SK-N-SH (cell line): ENCODE results near the gene IL21R.

Experiments used
- CTCF ChIP-seq: fragments of 200-600 bp; sonication (generic); IDR thresholded peaks from 2 replicates; pipeline ENCODE4 v1.6.1; 2017; ENCODE audit warnings: antibody characterized with exemption, mild to moderate bottlenecking, moderate library complexity
- EP300 ChIP-seq, 2 experiments: IDR thresholded peaks; 2 replicates each; pipeline versions ENCODE4 v1.4.0 to v1.6.1; 2012; ENCODE audit warnings: borderline replicate concordance in 1 of 2, low read depth in 1 of 2, low read length in 1 of 2
- GABPA ChIP-seq: IDR thresholded peaks from 2 replicates; pipeline ENCODE4 v1.4.0; 2012; ENCODE audit warnings: low read depth, mild to moderate bottlenecking
- POLR2AphosphoS5 ChIP-seq: IDR thresholded peaks from 2 replicates; pipeline ENCODE4 v1.6.1; 2012; ENCODE audit warnings: low read depth, low read length
- SIN3A ChIP-seq: IDR thresholded peaks from 2 replicates; pipeline ENCODE4 v1.6.1; 2012; ENCODE audit warnings: low read depth, mild to moderate bottlenecking, low read length, moderate library complexity, borderline replicate concordance
- TAF1 ChIP-seq: IDR thresholded peaks from 2 replicates; pipeline ENCODE4 v1.6.1; 2012; ENCODE audit warnings: low read depth, mild to moderate bottlenecking, low read length, moderate library complexity, borderline replicate concordance
- USF2 ChIP-seq: fragments of 150-350 bp; IDR thresholded peaks from 2 replicates; pipeline ENCODE4 v1.6.1; 2017; ENCODE audit warnings: antibody characterized with exemption, low read length, low read depth, borderline replicate concordance
- TF ChIP-seq, protein P1 (sequence below): IDR thresholded peaks from 2 replicates; pipeline ENCODE4 v1.4.0; 2012; ENCODE audit warnings: low read depth
- TF ChIP-seq, protein P2 (sequence below): IDR thresholded peaks from 2 replicates; pipeline ENCODE4 v1.6.1; 2012; ENCODE audit warnings: mild to moderate bottlenecking, low read depth, low read length, moderate library complexity

DNA sequence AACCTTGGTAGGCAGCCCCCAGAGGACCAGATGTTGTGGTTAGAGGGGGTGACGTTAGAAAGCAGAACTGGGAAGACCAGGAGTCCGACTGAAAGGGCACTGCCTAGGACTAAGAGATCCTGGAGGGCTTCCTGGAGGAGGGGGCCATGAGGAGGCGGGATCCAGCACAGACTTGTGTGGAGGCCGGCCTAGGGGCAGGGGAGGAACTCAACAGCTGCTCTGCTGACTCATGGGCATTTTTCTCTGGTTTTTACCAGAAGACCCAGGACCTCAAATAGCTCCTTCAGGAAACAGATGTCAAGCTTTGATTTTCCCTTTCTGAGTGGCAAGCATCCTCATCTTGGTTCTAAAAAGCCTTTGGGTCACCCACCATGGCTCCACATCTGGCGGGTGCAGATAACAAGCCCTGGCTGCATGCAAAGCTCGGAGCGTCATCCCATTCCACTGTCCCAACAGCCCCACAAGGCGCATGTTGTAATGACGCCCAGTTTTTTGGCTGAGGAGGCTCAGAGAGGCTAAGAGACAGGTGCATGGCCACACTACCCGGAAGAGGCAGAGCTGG is 29.0 kb downstream of the IL21R start:
- no peak for TF ChIP-seq CTCF
- TF ChIP-seq, protein P1, sequence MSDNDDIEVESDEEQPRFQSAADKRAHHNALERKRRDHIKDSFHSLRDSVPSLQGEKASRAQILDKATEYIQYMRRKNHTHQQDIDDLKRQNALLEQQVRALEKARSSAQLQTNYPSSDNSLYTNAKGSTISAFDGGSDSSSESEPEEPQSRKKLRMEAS, result no peak
- TF ChIP-seq, protein P2, sequence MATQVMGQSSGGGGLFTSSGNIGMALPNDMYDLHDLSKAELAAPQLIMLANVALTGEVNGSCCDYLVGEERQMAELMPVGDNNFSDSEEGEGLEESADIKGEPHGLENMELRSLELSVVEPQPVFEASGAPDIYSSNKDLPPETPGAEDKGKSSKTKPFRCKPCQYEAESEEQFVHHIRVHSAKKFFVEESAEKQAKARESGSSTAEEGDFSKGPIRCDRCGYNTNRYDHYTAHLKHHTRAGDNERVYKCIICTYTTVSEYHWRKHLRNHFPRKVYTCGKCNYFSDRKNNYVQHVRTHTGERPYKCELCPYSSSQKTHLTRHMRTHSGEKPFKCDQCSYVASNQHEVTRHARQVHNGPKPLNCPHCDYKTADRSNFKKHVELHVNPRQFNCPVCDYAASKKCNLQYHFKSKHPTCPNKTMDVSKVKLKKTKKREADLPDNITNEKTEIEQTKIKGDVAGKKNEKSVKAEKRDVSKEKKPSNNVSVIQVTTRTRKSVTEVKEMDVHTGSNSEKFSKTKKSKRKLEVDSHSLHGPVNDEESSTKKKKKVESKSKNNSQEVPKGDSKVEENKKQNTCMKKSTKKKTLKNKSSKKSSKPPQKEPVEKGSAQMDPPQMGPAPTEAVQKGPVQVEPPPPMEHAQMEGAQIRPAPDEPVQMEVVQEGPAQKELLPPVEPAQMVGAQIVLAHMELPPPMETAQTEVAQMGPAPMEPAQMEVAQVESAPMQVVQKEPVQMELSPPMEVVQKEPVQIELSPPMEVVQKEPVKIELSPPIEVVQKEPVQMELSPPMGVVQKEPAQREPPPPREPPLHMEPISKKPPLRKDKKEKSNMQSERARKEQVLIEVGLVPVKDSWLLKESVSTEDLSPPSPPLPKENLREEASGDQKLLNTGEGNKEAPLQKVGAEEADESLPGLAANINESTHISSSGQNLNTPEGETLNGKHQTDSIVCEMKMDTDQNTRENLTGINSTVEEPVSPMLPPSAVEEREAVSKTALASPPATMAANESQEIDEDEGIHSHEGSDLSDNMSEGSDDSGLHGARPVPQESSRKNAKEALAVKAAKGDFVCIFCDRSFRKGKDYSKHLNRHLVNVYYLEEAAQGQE, result no peak
- TF ChIP-seq EP300 (IDR thresholded peaks at IDR 0.05; ENCODE audit: borderline replicate concordance in 1 of 2, low read depth in 1 of 2, low read length in 1 of 2), result no peak
- TF ChIP-seq POLR2AphosphoS5, result no peak
- no peak for TF ChIP-seq USF2
- TF ChIP-seq SIN3A, result no peak
- TF ChIP-seq GABPA, result no peak
- TF ChIP-seq TAF1, result no peak
